HCT116 (cell line): ENCODE measurements around the gene PIMREG. TPM values are rescaled to one million over a fixed set of nuclear protein-coding genes. Genes with fewer than 3 reads are reported as not detected.

Experiments used
- ATAC-seq: fragments of 200-7000 bp; cut with Tn5 transposase; 2 replicates; pipeline ENCODE4 v1.9.1; 2020; ENCODE audit warnings: mild to moderate bottlenecking, moderate library complexity
- BruUV-seq: library from RNA; stranded (reverse); fragments of 400-500 nt; replicated peaks from 2 replicates; lab custom pipeline; 2021; lab: Mats Ljungman, UMichigan
- CTCF ChIA-PET: fragments of 300-600 bp; sonication (Branson Sonifier 250); formaldehyde crosslinking; loops from one replicate; lab custom pipeline; 2021; ENCODE audit warnings: antibody characterized with exemption; lab: Charles Lee
- POLR2A ChIA-PET: fragments of 300-600, 350-600 bp; sonication (Branson Sonifier 250); formaldehyde crosslinking; loops from one replicate; lab custom pipeline; 2021; ENCODE audit warnings: antibody characterized with exemption; lab: Charles Lee
- RAD21 ChIA-PET, 2 experiments: fragments of 300-600 bp; sonication (Branson Sonifier 250); formaldehyde crosslinking; loops; one replicate each; lab custom pipeline; 2023; ENCODE audit warnings: low total read pairs in 2 of 2; ENCODE audit not compliant: uncharacterized antibody in 2 of 2, unreplicated experiment in 2 of 2, low non-redundant PET in 1 of 2; lab: Charles Lee
- DNase-seq: peaks from one replicate; pipeline ENCODE4 v3.0.0-alpha.2; 2010; ENCODE audit warnings: low read depth, low spot score
- H2AFZ ChIP-seq: fragments of 200-600 bp; shearing (Covaris generic), sonication (generic); 2 replicates; pipeline ENCODE4 v1.6.1; 2017; ENCODE audit warnings: low read depth, mixed run types, mixed read lengths, antibody characterized with exemption, low read length; ENCODE audit not compliant: poor library complexity, severe bottlenecking
- H3K27ac ChIP-seq: 2 replicates; pipeline ENCODE4 v1.5.1; 2012; ENCODE audit warnings: low read depth, low read length
- H3K27me3 ChIP-seq: fragments of 200-600 bp; sonication (generic); 2 replicates; pipeline ENCODE4 v1.6.1; 2016; ENCODE audit warnings: mixed run types, low read length, mixed read lengths; ENCODE audit not compliant: insufficient read depth
- H3K36me3 ChIP-seq, 2 experiments: fragments of 200-500 bp in 1 of 2; fragments of 200-600 bp in 1 of 2; sonication (Bioruptor generic) in 1 of 2; sonication (generic) in 1 of 2; 2 replicates each; pipeline versions ENCODE4 v1.5.1 to v1.6.1; 2014 to 2016; ENCODE audit warnings: low read length in 2 of 2, inconsistent platforms in 1 of 2, mixed read lengths in 1 of 2, mixed run types in 1 of 2; ENCODE audit not compliant: insufficient read depth in 2 of 2, control insufficient read depth in 1 of 2
- H3K4me1 ChIP-seq, 2 experiments: fragments of 200-600 bp in 1 of 2; sonication (generic) in 1 of 2; 2 replicates each; pipeline versions ENCODE4 v1.5.1 to v1.6.1; 2012 to 2017; ENCODE audit warnings: low read length in 2 of 2, inconsistent platforms in 1 of 2, mild to moderate bottlenecking in 1 of 2, mixed read lengths in 1 of 2, mixed run types in 1 of 2, moderate library complexity in 1 of 2; ENCODE audit not compliant: insufficient read depth in 2 of 2, control insufficient read depth in 1 of 2
- H3K4me2 ChIP-seq: fragments of 200-600 bp; sonication (generic); 2 replicates; pipeline ENCODE4 v1.6.1; 2017; ENCODE audit warnings: mixed run types, low read length, mixed read lengths
- H3K4me3 ChIP-seq, 2 experiments: fragments of 200-600 bp in 1 of 2; sonication (generic) in 1 of 2; replicated peaks in 1 of 2; 2 replicates each; pipeline ENCODE4 v1.5.1; 2011 to 2016; ENCODE audit warnings: low read length in 2 of 2, control low read depth in 1 of 2, low read depth in 1 of 2, mild to moderate bottlenecking in 1 of 2, mixed read lengths in 1 of 2, mixed run types in 1 of 2
- H3K79me2 ChIP-seq: fragments of 200-600 bp; sonication (generic); 2 replicates; pipeline ENCODE4 v1.6.1; 2017; ENCODE audit warnings: mild to moderate bottlenecking, mixed run types, low read length, moderate library complexity, mixed read lengths; ENCODE audit not compliant: insufficient read depth
- H3K9ac ChIP-seq: fragments of 200-600 bp; sonication (generic); 2 replicates; pipeline ENCODE4 v1.6.1; 2016; ENCODE audit warnings: low read length, mixed read lengths
- H3K9me2 ChIP-seq: fragments of 200-600 bp; sonication (generic), shearing (Covaris generic); 2 replicates; pipeline ENCODE4 v1.6.1; 2017; ENCODE audit warnings: mixed run types, mild to moderate bottlenecking, moderate library complexity; ENCODE audit not compliant: insufficient read depth
- H3K9me3 ChIP-seq, 2 experiments: fragments of 200-500 bp in 1 of 2; fragments of 200-600 bp in 1 of 2; sonication (Bioruptor generic) in 1 of 2; sonication (generic) in 1 of 2; 2 replicates each; pipeline ENCODE4 v1.6.1; 2014 to 2017; ENCODE audit warnings: low read length in 2 of 2, mixed read lengths in 2 of 2, inconsistent platforms in 1 of 2, low read depth in 1 of 2, mild to moderate bottlenecking in 1 of 2, mixed run types in 1 of 2, moderate library complexity in 1 of 2; ENCODE audit not compliant: control insufficient read depth in 1 of 2, insufficient read depth in 1 of 2
- H4K20me1 ChIP-seq: fragments of 200-600 bp; sonication (generic), shearing (Covaris generic); 2 replicates; pipeline ENCODE4 v1.6.1; 2017; ENCODE audit warnings: mixed run types, mild to moderate bottlenecking, moderate library complexity; ENCODE audit not compliant: insufficient read depth
- CBX3 ChIP-seq: IDR thresholded peaks from 2 replicates; pipeline ENCODE4 v1.6.1; 2012; ENCODE audit warnings: low read depth
- CEBPB ChIP-seq: IDR thresholded peaks from 2 replicates; pipeline ENCODE4 v1.6.1; 2012; ENCODE audit warnings: low read depth
- EGR1 ChIP-seq: IDR thresholded peaks from 2 replicates; pipeline ENCODE4 v1.6.1; 2012; ENCODE audit warnings: low read depth
- EZH2 ChIP-seq: fragments of 200-600 bp; sonication (generic); IDR thresholded peaks from 2 replicates; pipeline ENCODE4 v1.6.1; 2017; ENCODE audit warnings: antibody characterized with exemption, mixed run types
- FOSL1 ChIP-seq: IDR thresholded peaks from 2 replicates; pipeline ENCODE4 v1.6.1; 2012; ENCODE audit warnings: low read depth
- JUND ChIP-seq: IDR thresholded peaks from 2 replicates; pipeline ENCODE4 v1.6.1; 2012
- POLR2A ChIP-seq: IDR thresholded peaks from 2 replicates; pipeline ENCODE4 v1.7.0; 2011; ENCODE audit warnings: borderline replicate concordance; ENCODE audit not compliant: insufficient read depth, insufficient read length; ENCODE audit errors: extremely low read depth
- POLR2AphosphoS5 ChIP-seq: IDR thresholded peaks from 2 replicates; pipeline ENCODE4 v1.6.1; 2011; ENCODE audit warnings: mild to moderate bottlenecking, low read depth, low read length, moderate library complexity
- SRF ChIP-seq: IDR thresholded peaks from 2 replicates; pipeline ENCODE4 v1.6.1; 2012; ENCODE audit warnings: low read depth
- TCF7L2 ChIP-seq: IDR thresholded peaks from 2 replicates; pipeline ENCODE4 v1.7.0; 2011; ENCODE audit warnings: borderline replicate concordance, inconsistent platforms; ENCODE audit not compliant: insufficient read depth, insufficient read length; ENCODE audit errors: extremely low read depth
- YY1 ChIP-seq: IDR thresholded peaks from 2 replicates; pipeline ENCODE4 v1.6.1; 2011; ENCODE audit warnings: low read length, low read depth, moderate library complexity, mild to moderate bottlenecking; ENCODE audit not compliant: insufficient replicate concordance; ENCODE audit errors: extremely low read depth
- ZNF274 ChIP-seq: fragments of 200-500 bp; sonication (Bioruptor generic); IDR thresholded peaks from 2 replicates; pipeline ENCODE4 v1.6.1; 2014; ENCODE audit warnings: mild to moderate bottlenecking, low read depth, low read length, inconsistent platforms
- intact Hi-C: fragments of 100-400 bp; cut with micrococcal nuclease; formaldehyde crosslinking; loops from 2 replicates; pipeline ENCODE4 v1.10.0; 2022
- total RNA-seq: library from RNA; stranded (reverse); gene quantifications from one replicate; pipeline ENCODE4 v1.2.1, GENCODE V29; 2021; ENCODE audit not compliant: unreplicated experiment
- TF ChIP-seq, protein P1 (sequence below): IDR thresholded peaks from 2 replicates; pipeline ENCODE4 v1.6.1; 2012; ENCODE audit warnings: low read depth
- TF ChIP-seq, protein P2 (sequence below): IDR thresholded peaks from 2 replicates; pipeline ENCODE4 v1.6.1; 2012
- TF ChIP-seq, protein P3 (sequence below), 3 experiments: fragments of 200-600 bp in 1 of 3; sonication (generic) in 1 of 3; IDR thresholded peaks in 2 of 3; conservative IDR thresholded peaks in 1 of 3; 2 replicates each; pipeline ENCODE4 v1.5.1; 2012 to 2017; ENCODE audit warnings: low read depth in 2 of 3, low read length in 2 of 3, antibody characterized with exemption in 1 of 3, borderline replicate concordance in 1 of 3, control low read depth in 1 of 3, mild to moderate bottlenecking in 1 of 3, mixed read lengths in 1 of 3, mixed run types in 1 of 3, moderate library complexity in 1 of 3; ENCODE audit not compliant: insufficient read depth in 1 of 3

PIMREG gene
- total RNA-seq, 1 experiment from 2014 or later = 57.0 TPM

DNA sequence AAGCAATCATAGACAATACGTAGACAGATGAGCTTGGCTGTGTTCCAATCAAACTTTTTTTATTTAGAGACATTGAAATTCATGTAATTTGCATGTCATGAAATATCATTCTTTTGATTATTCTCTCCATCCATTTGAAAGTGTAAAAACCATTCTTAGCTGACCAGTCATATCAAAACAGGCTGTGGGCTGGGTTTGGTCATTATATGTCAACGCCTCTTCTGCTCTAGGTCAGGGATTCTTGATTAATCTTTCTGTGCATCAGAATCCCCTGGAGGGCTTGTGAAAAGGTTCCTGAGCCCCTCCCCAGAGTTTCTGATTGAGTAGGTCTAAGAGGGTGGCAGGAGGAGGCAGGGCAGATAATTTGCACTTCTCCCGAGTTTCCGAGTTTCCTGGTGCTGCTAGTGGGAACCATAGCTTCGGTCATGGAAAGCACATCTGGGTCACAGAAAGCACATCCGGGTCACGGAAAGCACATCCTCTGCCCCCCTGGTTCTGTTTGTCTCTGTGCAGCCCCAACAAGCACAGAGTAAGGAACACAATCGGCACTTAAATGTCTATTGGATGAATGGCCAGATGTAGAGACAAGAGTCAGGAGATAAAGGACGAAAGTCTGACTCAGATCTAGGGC, 16.4 kb downstream of the PIMREG start:
- no peak for TF ChIP-seq CBX3
- TF ChIP-seq, protein P1, sequence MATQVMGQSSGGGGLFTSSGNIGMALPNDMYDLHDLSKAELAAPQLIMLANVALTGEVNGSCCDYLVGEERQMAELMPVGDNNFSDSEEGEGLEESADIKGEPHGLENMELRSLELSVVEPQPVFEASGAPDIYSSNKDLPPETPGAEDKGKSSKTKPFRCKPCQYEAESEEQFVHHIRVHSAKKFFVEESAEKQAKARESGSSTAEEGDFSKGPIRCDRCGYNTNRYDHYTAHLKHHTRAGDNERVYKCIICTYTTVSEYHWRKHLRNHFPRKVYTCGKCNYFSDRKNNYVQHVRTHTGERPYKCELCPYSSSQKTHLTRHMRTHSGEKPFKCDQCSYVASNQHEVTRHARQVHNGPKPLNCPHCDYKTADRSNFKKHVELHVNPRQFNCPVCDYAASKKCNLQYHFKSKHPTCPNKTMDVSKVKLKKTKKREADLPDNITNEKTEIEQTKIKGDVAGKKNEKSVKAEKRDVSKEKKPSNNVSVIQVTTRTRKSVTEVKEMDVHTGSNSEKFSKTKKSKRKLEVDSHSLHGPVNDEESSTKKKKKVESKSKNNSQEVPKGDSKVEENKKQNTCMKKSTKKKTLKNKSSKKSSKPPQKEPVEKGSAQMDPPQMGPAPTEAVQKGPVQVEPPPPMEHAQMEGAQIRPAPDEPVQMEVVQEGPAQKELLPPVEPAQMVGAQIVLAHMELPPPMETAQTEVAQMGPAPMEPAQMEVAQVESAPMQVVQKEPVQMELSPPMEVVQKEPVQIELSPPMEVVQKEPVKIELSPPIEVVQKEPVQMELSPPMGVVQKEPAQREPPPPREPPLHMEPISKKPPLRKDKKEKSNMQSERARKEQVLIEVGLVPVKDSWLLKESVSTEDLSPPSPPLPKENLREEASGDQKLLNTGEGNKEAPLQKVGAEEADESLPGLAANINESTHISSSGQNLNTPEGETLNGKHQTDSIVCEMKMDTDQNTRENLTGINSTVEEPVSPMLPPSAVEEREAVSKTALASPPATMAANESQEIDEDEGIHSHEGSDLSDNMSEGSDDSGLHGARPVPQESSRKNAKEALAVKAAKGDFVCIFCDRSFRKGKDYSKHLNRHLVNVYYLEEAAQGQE = no peak
- no peak for TF ChIP-seq POLR2A
- H4K20me1 ChIP-seq = no peaks in the 10 kb centered on the region
- H3K9me2 ChIP-seq = no peaks in the 10 kb centered on the region
- intact Hi-C loops = no loop called here
- H3K79me2 ChIP-seq = no peaks in the 10 kb centered on the region
- no peaks in the 10 kb centered on the region for H3K27me3 ChIP-seq
- H3K4me3 ChIP-seq = no peak overlapping the region
- H3K27ac ChIP-seq = no peak overlapping the region
- ChIA-PET RAD21 (no interaction called here), CTCF (interaction anchor here (1.8 kb wide), 1 partner anchor 12 kb away, joined by 4 read pairs; no protein-coding TSS in a partner anchor), POLR2A (no interaction called here)
- ATAC-seq (no peak), DNase-seq (no peak)
- no peak overlapping the region for H2AFZ ChIP-seq
- H3K4me1 ChIP-seq = peaks cover 5 to 21% of the 10 kb centered on the region in 2 experiments
- no peak overlapping the region for H3K9ac ChIP-seq
- H3K9me3 ChIP-seq = no peaks in the 10 kb centered on the region
- H3K36me3 ChIP-seq = no peaks in the 10 kb centered on the region
- no peak overlapping the region for H3K4me2 ChIP-seq
- no TSS peak for BruUV-seq

DNA sequence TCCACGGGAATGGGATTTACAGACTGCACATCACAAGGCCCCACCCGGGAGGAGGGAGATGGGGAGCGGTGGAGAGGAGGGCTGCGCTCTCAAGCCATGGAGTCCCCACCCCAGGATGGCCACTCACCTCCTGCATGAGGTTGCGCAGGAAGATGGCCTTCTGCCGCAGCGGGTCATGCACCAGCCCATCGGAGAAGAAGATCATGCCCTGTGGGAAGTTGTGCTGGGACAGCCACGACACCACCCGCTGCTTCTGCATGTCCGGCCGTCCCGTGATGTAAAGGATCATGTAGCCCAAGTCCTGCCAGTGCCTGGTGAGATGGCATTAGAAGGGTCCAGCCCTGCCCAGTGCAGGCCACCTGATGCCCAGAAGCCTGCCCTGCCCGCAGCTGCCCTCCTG, 17.0 kb downstream of the PIMREG start:
- Histone ChIP-seq H3K9me2 (no peaks in the 10 kb centered on the region), H3K27me3 (no peaks in the 10 kb centered on the region), H4K20me1 (no peaks in the 10 kb centered on the region), H3K4me1 (peaks cover 5 to 20% of the 10 kb centered on the region in 2 experiments), H3K79me2 (no peaks in the 10 kb centered on the region), H2AFZ (no peak overlapping the region), H3K9ac (no peak overlapping the region), H3K4me3 (no peak overlapping the region), H3K27ac (no peak overlapping the region), H3K4me2 (no peak overlapping the region), H3K36me3 (no peaks in the 10 kb centered on the region), H3K9me3 (no peaks in the 10 kb centered on the region)
- BruUV-seq = no TSS peak
- ChIA-PET POLR2A (no interaction called here), CTCF (interaction anchor here (1.8 kb wide), 1 partner anchor 12 kb away, joined by 4 read pairs; no protein-coding TSS in a partner anchor), RAD21 (no interaction called here)
- ATAC-seq = no peak
- intact Hi-C loops = no loop called here
- no peak for DNase-seq
- no peak for TF ChIP-seq FOSL1
- no peak for TF ChIP-seq POLR2AphosphoS5
- TF ChIP-seq CEBPB = no peak
- no peak for TF ChIP-seq EZH2
- no peak for TF ChIP-seq JUND
- no peak for TF ChIP-seq ZNF274
- TF ChIP-seq, protein P2, sequence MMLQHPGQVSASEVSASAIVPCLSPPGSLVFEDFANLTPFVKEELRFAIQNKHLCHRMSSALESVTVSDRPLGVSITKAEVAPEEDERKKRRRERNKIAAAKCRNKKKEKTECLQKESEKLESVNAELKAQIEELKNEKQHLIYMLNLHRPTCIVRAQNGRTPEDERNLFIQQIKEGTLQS = no peak
- TF ChIP-seq SRF = no peak
- TF ChIP-seq YY1 = no peak
- TF ChIP-seq EGR1 = no peak
- TF ChIP-seq, protein P3, sequence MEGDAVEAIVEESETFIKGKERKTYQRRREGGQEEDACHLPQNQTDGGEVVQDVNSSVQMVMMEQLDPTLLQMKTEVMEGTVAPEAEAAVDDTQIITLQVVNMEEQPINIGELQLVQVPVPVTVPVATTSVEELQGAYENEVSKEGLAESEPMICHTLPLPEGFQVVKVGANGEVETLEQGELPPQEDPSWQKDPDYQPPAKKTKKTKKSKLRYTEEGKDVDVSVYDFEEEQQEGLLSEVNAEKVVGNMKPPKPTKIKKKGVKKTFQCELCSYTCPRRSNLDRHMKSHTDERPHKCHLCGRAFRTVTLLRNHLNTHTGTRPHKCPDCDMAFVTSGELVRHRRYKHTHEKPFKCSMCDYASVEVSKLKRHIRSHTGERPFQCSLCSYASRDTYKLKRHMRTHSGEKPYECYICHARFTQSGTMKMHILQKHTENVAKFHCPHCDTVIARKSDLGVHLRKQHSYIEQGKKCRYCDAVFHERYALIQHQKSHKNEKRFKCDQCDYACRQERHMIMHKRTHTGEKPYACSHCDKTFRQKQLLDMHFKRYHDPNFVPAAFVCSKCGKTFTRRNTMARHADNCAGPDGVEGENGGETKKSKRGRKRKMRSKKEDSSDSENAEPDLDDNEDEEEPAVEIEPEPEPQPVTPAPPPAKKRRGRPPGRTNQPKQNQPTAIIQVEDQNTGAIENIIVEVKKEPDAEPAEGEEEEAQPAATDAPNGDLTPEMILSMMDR (IDR thresholded peaks at IDR 0.05 in 2 of 3, conservative IDR thresholded peaks at IDR 0.05 in 1 of 3; ENCODE audit: borderline replicate concordance in 1 of 3, insufficient read depth in 1 of 3, low read depth in 2 of 3, low read length in 2 of 3) = no peak
- TF ChIP-seq CBX3 = no peak
- TF ChIP-seq TCF7L2 = no peak
